GM21526 (cell line): ENCODE data around the gene NABP1.
A peak's percentile ranks its signal among the peaks of the same experiment; 100 is the strongest.

Experiments used
- ATAC-seq: cut with Tn5 transposase; IDR thresholded peaks from one replicate; pipeline ENCODE4 v1.9.1; 2021; ENCODE audit warnings: moderate library complexity; ENCODE audit not compliant: unreplicated experiment, low FRiP score

Gene NABP1

GRCh38 chr2:191646163-191646902 is 31.6 kb upstream of the NABP1 start:
- no peak for ATAC-seq

GRCh38 chr2:191649519-191649918 is 28.4 kb upstream of the NABP1 start:
- no peak for ATAC-seq

- ATAC-seq, result peak; percentile 97
Measured at GRCh38 chr2:191650896-191651773, 26.8 kb upstream of the NABP1 start.

GRCh38 chr2:191653667-191654391 is 24.1 kb upstream of the NABP1 start:
- no peak for ATAC-seq

GRCh38 chr2:191656391-191656790 is 21.5 kb upstream of the NABP1 start:
- ATAC-seq, result no peak

GRCh38 chr2:191656792-191657191 is 21.1 kb upstream of the NABP1 start:
- ATAC-seq, result no peak

GRCh38 chr2:191657977-191658376 is 20.0 kb upstream of the NABP1 start:
- ATAC-seq, result no peak

GRCh38 chr2:191659198-191659597 is 18.7 kb upstream of the NABP1 start:
- ATAC-seq, result no peak

GRCh38 chr2:191660575-191660974 is 17.4 kb upstream of the NABP1 start:
- no peak for ATAC-seq

GRCh38 chr2:191661097-191661924 is 16.6 kb upstream of the NABP1 start:
- ATAC-seq, result no peak

GRCh38 chr2:191664823-191665677 is 12.9 kb upstream of the NABP1 start:
- ATAC-seq, result no peak

GRCh38 chr2:191666226-191666625 is 11.7 kb upstream of the NABP1 start:
- no peak for ATAC-seq

GRCh38 chr2:191666732-191667131 is 11.2 kb upstream of the NABP1 start:
- ATAC-seq, result peak; percentile 62

GRCh38 chr2:191670076-191670475 is 7.9 kb upstream of the NABP1 start:
- ATAC-seq, result peak; percentile 61

GRCh38 chr2:191670787-191671186 is 7.1 kb upstream of the NABP1 start:
- ATAC-seq, result no peak

- ATAC-seq, result peak; percentile 63
Measured at GRCh38 chr2:191675807-191676721, 1.9 kb upstream of the NABP1 start.

GRCh38 chr2:191676790-191677645 is 918 bp upstream of the NABP1 start:
- ATAC-seq, result peak; percentile 19
